HepG2 (cell line): ENCODE data around the gene DUSP22. TPM values are rescaled to one million over a fixed set of nuclear protein-coding genes. Genes with fewer than 3 reads are reported as not detected.

Experiments used
- ATAC-seq: fragments of 200-7000 bp; cut with Tn5 transposase; 3 replicates; pipeline ENCODE4 v1.9.1; 2020; ENCODE audit warnings: mild to moderate bottlenecking, moderate library complexity
- BruUV-seq: library from RNA; stranded (reverse); fragments of 400-500 nt; replicated peaks from 2 replicates; lab custom pipeline; 2021; lab: Mats Ljungman, UMichigan
- CTCF ChIA-PET: fragments of 300-600 bp; formaldehyde crosslinking; extraction: SDS; loops from one replicate; lab custom pipeline; 2021; ENCODE audit warnings: low total read pairs, inconsistent platforms, low intra/inter-chr PET ratio; lab: Yijun Ruan, JAX
- POLR2A ChIA-PET: fragments of 350-600 bp; sonication (Branson Sonifier 250); formaldehyde crosslinking; loops from one replicate; lab custom pipeline; 2020; ENCODE audit warnings: antibody characterized with exemption, inconsistent platforms; lab: Yijun Ruan, JAX
- DNase-seq: peaks from one replicate; pipeline ENCODE4 v3.0.0-alpha.2; 2015; ENCODE audit warnings: low spot score
- FAIRE-seq: peaks from 3 replicates; lab custom pipeline; 2011; peaks lifted over from hg19 to GRCh38; lab: Jason Lieb, UNC
- H2AFZ ChIP-seq: one replicate; pipeline ENCODE4 v1.6.1; 2011; ENCODE audit warnings: low read length, inconsistent platforms
- H3K27ac ChIP-seq: fragments of 300-600 bp; 3 replicates; pipeline ENCODE4 v1.8.0; 2011; ENCODE audit warnings: mixed run types, mild to moderate bottlenecking, mixed read lengths, low read length, inconsistent platforms; ENCODE audit not compliant: insufficient read depth; ENCODE audit errors: extremely low read length
- H3K27me3 ChIP-seq, 2 experiments: fragments of 200-600 bp in 1 of 2; 2 replicates in 1 of 2; 3 replicates in 1 of 2; pipeline versions ENCODE4 v1.6.0 to v1.8.0; 2011; ENCODE audit warnings: low read length in 2 of 2, mild to moderate bottlenecking in 2 of 2, moderate library complexity in 2 of 2, inconsistent platforms in 1 of 2; ENCODE audit not compliant: insufficient read depth in 2 of 2, control insufficient read depth in 1 of 2
- H3K36me3 ChIP-seq, 2 experiments: fragments of 200-600 bp in 1 of 2; replicated peaks in 1 of 2; 2 replicates in 1 of 2; 3 replicates in 1 of 2; pipeline versions ENCODE4 v1.5.1 to v1.8.0; 2011; ENCODE audit warnings: low read length in 2 of 2, inconsistent platforms in 1 of 2; ENCODE audit not compliant: insufficient read depth in 2 of 2, control insufficient read depth in 1 of 2
- H3K4me1 ChIP-seq: 2 replicates; pipeline ENCODE4 v1.5.1; 2012; ENCODE audit warnings: low read length, inconsistent platforms; ENCODE audit not compliant: insufficient read depth
- H3K4me2 ChIP-seq: 2 replicates; pipeline ENCODE4 v1.6.0; 2011; ENCODE audit warnings: low read depth, low read length, inconsistent platforms
- H3K4me3 ChIP-seq, 3 experiments: fragments of 200-600 bp in 1 of 3; sonication (generic), shearing (Covaris generic) in 1 of 3; replicated peaks in 1 of 3; 2 replicates each; pipeline ENCODE4 v1.5.1; 2011 to 2016; ENCODE audit warnings: low read length in 3 of 3, inconsistent platforms in 2 of 3, low read depth in 2 of 3, mild to moderate bottlenecking in 2 of 3, control low read depth in 1 of 3, mixed read lengths in 1 of 3; ENCODE audit not compliant: insufficient read depth in 1 of 3
- H3K79me2 ChIP-seq: one replicate; pipeline ENCODE4 v1.6.1; 2011; ENCODE audit warnings: low read length, inconsistent platforms; ENCODE audit not compliant: insufficient read depth
- H3K9ac ChIP-seq: 2 replicates; pipeline ENCODE4 v1.6.0; 2011; ENCODE audit warnings: mild to moderate bottlenecking, low read depth, low read length, inconsistent platforms; ENCODE audit not compliant: insufficient read depth
- H3K9me3 ChIP-seq: 2 replicates; pipeline ENCODE4 v1.5.1; 2012; ENCODE audit warnings: mild to moderate bottlenecking, low read length
- H4K20me1 ChIP-seq: 2 replicates; pipeline ENCODE4 v1.6.0; 2011; ENCODE audit warnings: inconsistent platforms, mild to moderate bottlenecking, low read length, moderate library complexity; ENCODE audit not compliant: insufficient read depth
- CHCHD3 ChIP-seq: sonication (generic); formaldehyde crosslinking; IDR thresholded peaks from 2 replicates; pipeline ENCODE4 v1.8.0; 2022; ENCODE audit warnings: mild to moderate bottlenecking, missing genetic modification reagents, moderate library complexity
- CREM ChIP-seq, 2 experiments: sonication (generic) in 1 of 2; formaldehyde crosslinking in 1 of 2; IDR thresholded peaks; 2 replicates each; pipeline versions ENCODE4 v1.4.0 to v1.6.1; 2016 to 2020; ENCODE audit warnings: antibody characterized with exemption in 1 of 2, mild to moderate bottlenecking in 1 of 2, missing genetic modification reagents in 1 of 2
- HNRNPK ChIP-seq: fragments of 200-400 bp; formaldehyde crosslinking; IDR thresholded peaks from 2 replicates; pipeline ENCODE4 v1.6.1; 2018; ENCODE audit warnings: low read length, low read depth, moderate library complexity, mild to moderate bottlenecking; ENCODE audit not compliant: poor library complexity, severe bottlenecking
- HOXA9 ChIP-seq: sonication (generic); formaldehyde crosslinking; IDR thresholded peaks from 2 replicates; pipeline ENCODE4 v1.8.1; 2022; ENCODE audit warnings: missing genetic modification reagents, mild to moderate bottlenecking, moderate library complexity, borderline replicate concordance
- JUND ChIP-seq: sonication (generic); formaldehyde crosslinking; IDR thresholded peaks from 2 replicates; pipeline ENCODE4 v1.8.0; 2022; ENCODE audit warnings: mild to moderate bottlenecking, missing genetic modification reagents
- SALL1 ChIP-seq: sonication (generic); formaldehyde crosslinking; IDR thresholded peaks from 2 replicates; pipeline ENCODE4 v1.8.0; 2022; ENCODE audit warnings: mild to moderate bottlenecking, missing genetic modification reagents
- ZNF670 ChIP-seq: sonication (generic); formaldehyde crosslinking; IDR thresholded peaks from 2 replicates; pipeline ENCODE4 v1.8.0; 2022; ENCODE audit warnings: mild to moderate bottlenecking, missing genetic modification reagents, borderline replicate concordance
- ZNF775 ChIP-seq: sonication (generic); formaldehyde crosslinking; IDR thresholded peaks from 2 replicates; pipeline ENCODE4 v1.4.0; 2020; ENCODE audit warnings: missing genetic modification reagents, mild to moderate bottlenecking, moderate library complexity, borderline replicate concordance
- WGBS: methylation state at CpG from one replicate; pipeline ENCODE4 v1.1.6; 2017; ENCODE audit warnings: low lambda C conversion rate; 5-methylcytosine and 5-hydroxymethylcytosine counted together
- in situ Hi-C: cut with HindIII; loops from 2 replicates; pipeline ENCODE4 v1.10.0; 2017; ENCODE audit warnings: low pct_unique_long_range_greater_than_20kb; ENCODE audit not compliant: extremely low pct_ligation_motif_present
- intact Hi-C: fragments of 100-400 bp; cut with micrococcal nuclease; formaldehyde crosslinking; loops from one replicate; pipeline ENCODE4 v1.10.0; 2022; ENCODE audit not compliant: unreplicated experiment
- polyA plus RNA-seq, 8 experiments: library from polyadenylated mRNA; depleted of rRNA in 3 of 8; stranded (reverse) in 7 of 8; unstranded in 1 of 8; fragments of >200 nt; fragmentation: Illumina TruSeq in 4 of 8; extraction: Trizol in 4 of 8; gene quantifications; 2 replicates each; pipeline versions ENCODE4 v1.2.1 to v1.2.3, GENCODE V29; 2011 to 2016; ENCODE audit warnings: low read depth in 4 of 8, missing spikeins in 1 of 8, mixed read lengths in 1 of 8; ENCODE audit not compliant: insufficient read depth in 1 of 8
- total RNA-seq, 5 experiments: library from RNA; depleted of rRNA; stranded (reverse); fragments of >200 nt; fragmentation: Illumina TruSeq; extraction: Trizol; gene quantifications; 2 replicates each; pipeline ENCODE4 v1.2.3, GENCODE V29; 2016; ENCODE audit warnings: low read depth in 1 of 5
- TF ChIP-seq, protein P1 (sequence below): sonication (generic); formaldehyde crosslinking; IDR thresholded peaks from 2 replicates; pipeline ENCODE4 v1.8.0; 2022; ENCODE audit warnings: missing genetic modification reagents, mild to moderate bottlenecking, borderline replicate concordance

The DUSP22 gene
- total and polyA plus RNA-seq, 2 of the 13 experiments (the other 11 are each of a cell fraction or from before 2014, with no cell fraction given) = 20.2 to 32.8 TPM

DNA sequence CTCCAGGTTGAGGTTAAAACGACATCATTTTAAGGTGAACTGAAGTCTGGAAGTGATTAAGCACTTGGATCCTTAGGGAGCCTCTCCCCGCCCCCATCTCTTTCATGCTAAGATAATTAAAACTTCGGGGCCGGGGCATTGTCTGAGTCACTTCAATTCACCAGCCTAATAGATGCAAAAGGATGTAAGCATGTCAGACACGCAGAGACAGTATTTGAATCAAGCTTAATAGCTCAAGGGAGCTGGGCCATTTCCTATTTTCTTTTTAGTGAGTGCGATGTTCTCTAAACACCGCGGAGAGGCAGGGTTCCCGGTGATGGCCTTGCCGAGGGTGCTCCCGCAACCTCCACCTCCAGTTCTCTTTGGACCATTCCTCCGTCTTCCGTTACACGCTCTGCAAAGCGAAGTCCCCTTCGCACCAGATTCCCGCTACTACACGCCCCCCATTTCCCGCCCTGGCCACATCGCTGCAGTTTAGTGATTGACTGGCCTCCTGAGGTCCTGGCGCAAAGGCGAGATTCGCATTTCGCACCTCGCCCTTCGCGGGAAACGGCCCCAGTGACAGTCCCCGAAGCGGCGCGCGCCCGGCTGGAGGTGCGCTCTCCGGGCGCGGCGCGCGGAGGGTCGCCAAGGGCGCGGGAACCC lies 98.7 kb downstream of the DUSP22 start:
- peaks cover 16 to 67% of the 10 kb centered on the region in 2 experiments; a peak in 4 of 5 replicates for H3K27me3 ChIP-seq

More for the DNA sequence above, 98.7 kb downstream of the DUSP22 start:
- ChIA-PET POLR2A (no interaction called here), CTCF (no interaction called here)
- no peak overlapping the region for H3K27ac ChIP-seq
- in situ Hi-C loops (no loop called here), intact Hi-C loops (no loop called here)
- no peak for ATAC-seq
- H2AFZ ChIP-seq = no peak overlapping the region
- no peaks in the 10 kb centered on the region for H3K36me3 ChIP-seq
- no peak for TF ChIP-seq CHCHD3 (CRISPR knock-in tag)
- no peak for TF ChIP-seq HNRNPK
- no peak for TF ChIP-seq HOXA9
- TF ChIP-seq, protein P1, sequence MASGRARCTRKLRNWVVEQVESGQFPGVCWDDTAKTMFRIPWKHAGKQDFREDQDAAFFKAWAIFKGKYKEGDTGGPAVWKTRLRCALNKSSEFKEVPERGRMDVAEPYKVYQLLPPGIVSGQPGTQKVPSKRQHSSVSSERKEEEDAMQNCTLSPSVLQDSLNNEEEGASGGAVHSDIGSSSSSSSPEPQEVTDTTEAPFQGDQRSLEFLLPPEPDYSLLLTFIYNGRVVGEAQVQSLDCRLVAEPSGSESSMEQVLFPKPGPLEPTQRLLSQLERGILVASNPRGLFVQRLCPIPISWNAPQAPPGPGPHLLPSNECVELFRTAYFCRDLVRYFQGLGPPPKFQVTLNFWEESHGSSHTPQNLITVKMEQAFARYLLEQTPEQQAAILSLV (CRISPR knock-in tag) = no peak
- no peak for TF ChIP-seq JUND (CRISPR knock-in tag)
- TF ChIP-seq ZNF670 (CRISPR knock-in tag) = no peak
- no peak for TF ChIP-seq ZNF775 (CRISPR knock-in tag)
- TF ChIP-seq SALL1 = no peak
- no peak for TF ChIP-seq CREM (IDR thresholded peaks at IDR 0.05)
- TF ChIP-seq CREM (CRISPR knock-in tag; IDR thresholded peaks at IDR 0.05) = no peak
- DNase-seq = no peak
- no TSS peak for BruUV-seq
- H4K20me1 ChIP-seq = no peaks in the 10 kb centered on the region
- WGBS = 56% methylated on average over 44 of the region's 44 CpGs
- no peak for FAIRE-seq
- no peak overlapping the region for H3K4me3 ChIP-seq
- H3K9me3 ChIP-seq = no peaks in the 10 kb centered on the region
- no peaks in the 10 kb centered on the region for H3K4me1 ChIP-seq
- H3K4me2 ChIP-seq = no peak overlapping the region
- H3K79me2 ChIP-seq = no peaks in the 10 kb centered on the region
- no peak overlapping the region for H3K9ac ChIP-seq
